Measurements from ENCODE around the gene KCTD11.
"Not testable (repeated sequence)": the region's sequence is repeated elsewhere in the genome, so short reads cannot be mapped to it uniquely, and the experiment has no call there.

KCTD11 gene

DNA sequence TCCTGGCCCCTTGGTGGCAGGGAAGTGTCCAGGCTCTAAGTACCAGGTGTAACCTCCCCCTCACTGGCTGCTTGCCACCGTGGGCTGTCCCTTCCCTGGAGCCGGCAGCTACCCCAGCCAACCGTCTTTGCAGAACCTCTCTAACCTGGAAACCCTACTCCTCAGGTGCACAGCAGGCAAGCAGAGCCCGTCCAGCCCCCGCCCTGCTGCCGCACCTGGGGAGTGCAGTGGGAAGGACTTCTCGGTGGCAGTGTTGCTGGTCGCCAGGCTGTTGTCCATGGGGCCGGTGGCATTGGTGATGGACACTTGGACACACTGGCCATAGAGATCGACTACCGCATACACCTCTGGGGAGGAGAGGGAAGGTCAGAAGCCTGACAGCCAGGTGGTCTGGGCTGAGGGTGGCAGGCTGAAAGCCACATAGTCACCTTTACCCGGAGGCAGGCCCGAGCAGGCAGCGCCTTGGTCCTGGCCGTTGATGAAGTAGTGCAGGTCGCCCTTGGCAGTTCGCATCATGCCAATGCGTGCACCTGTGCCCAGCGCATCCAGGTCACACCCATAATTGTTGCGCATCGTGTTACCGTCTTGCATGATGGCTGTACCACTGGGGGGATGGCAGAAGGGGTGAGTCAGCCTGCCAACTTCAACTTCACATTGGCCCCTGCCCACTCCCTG, 29.3 kb upstream of the KCTD11 start:
- no peak for DNase-seq (ENCODE audit: low read depth)

DNA sequence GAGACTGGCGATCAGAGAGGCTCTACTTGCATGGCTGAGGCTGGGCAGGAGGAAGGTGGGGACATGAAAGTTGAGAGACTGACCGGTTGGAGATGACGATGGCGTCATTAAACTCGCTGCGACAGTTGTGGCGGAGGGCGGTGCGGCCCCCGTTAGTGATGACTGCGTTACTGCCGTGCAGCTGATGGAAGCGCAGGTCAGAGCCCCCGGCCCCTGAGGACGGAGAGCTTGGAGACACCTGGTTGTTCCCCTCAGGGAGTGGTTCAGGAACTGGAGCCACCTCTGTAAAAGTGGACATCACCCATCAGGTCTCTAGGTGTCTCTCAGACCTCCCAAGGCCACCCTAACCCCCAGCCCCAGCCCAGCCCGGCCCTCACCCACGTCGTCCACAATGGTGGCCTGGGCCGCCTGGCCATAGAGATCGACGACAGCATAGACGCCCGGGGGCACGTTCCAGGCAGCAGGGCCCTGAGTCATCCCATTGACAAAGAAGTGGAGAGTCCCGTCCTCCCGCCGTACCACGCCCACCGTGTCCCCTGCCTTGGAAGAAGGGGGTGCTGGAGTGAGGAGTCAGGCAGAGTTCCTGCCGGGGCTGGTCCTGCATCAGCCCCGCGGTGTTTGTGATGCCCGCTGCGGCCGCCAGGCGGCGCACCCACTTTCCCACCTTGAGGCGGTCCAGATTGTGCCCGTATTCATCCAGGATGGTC, 28.1 kb upstream of the KCTD11 start:
- no peak for DNase-seq (ENCODE audit: low read depth)

DNA sequence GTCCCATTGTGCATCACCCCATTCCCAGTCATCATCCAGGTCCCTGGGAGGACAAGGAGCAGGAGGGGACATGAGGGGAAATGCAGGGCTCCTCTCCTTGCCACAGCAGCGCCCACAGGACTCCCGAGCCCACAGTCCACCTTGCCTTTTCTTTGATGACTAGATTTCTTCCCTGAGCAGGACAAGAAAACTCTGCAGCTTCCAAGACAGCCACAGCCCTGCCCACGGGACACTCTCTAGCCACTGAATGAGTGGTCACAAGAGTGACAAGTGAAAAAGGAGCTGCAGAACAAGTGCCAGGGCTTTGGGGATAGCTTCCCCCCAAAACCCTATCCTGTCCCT, 27.6 kb upstream of the KCTD11 start:
- DNase-seq (ENCODE audit: low read depth): no peak

DNA sequence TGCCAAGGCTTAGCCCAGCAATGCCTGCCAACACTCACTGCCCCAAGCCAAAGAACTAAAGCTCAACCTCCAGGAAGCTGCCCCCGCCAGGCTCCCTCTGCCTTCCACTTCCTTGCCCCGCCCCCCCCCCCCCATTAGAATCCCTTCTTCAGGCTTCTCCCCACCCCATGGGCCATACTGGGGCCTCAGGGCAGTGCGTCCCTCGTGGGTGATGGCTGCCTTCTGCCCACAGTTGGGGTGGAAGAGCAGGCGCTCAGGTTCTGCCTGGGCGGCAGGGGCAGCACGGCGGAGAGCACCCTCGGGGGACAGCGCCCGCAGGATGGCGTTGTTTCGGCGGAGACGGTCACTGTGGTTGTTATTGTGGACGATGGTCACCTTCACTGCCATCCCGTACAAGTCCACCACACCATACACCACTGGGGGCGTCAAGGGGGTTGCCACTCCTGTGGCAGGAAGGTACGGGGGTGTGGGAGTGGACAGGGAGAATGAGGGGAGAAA, 26.9 kb upstream of the KCTD11 start:
- no peak for DNase-seq (ENCODE audit: low read depth)

DNA sequence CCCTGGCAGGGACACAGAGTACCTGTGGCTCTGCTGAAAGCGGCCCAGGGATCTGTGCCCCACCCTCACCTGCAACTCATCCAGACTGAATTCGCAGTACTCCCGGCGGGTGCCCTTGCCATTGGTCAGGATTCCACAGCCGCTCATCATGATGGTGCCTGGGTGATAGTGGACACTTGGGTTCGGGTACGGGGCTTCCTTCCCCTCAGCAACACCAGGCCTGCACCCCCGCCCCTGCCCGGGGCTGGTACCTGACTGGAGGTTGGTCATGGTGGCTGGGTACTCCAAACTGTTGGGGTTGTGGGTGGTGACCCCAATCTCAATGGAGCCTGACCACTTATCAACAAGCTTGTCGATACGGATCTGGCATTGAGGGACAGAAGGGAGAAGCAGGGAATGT, 25.8 kb upstream of the KCTD11 start:
- no peak for DNase-seq (ENCODE audit: low read depth)

DNA sequence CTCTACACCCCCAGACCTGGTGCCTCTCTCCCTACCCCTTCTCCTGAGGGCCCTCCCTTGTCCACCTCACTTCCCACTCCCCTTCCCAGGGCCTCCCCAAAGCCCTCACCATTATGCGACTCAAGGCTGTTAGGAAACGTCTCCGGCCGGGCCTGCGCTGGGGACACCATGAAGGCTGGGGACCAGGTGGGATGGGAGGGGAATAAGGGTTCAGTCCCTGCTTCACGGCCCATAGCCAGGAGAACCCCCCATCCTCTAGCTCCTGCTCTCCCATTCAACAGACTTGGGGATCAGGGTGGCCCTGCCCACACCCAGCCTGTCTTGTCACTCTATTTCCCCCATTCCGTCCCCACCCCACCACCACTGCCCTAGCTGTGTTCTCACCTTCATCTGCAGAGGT, 24.9 kb upstream of the KCTD11 start:
- DNase-seq (ENCODE audit: low read depth): no peak

DNA sequence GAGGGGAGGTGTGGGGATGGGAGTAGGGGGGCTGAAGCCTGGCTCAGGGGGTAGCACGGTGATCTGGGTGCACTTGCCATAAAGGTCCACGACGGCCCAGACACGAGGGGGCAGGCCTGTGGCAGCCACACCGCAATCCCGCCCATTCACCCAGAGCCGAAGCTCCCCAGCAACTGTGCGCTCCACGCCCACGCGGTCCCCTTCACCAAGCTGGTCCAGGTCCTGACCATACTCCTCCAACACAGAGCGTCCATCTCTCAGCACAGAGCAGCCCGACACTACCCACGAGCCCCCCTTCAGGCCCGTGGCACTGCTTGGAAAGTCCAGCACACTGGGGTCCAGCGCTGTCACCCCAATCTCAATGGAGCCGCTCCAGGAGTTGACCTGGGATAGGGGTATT, 24.5 kb upstream of the KCTD11 start:
- DNase-seq (ENCODE audit: low read depth): no peak

DNA sequence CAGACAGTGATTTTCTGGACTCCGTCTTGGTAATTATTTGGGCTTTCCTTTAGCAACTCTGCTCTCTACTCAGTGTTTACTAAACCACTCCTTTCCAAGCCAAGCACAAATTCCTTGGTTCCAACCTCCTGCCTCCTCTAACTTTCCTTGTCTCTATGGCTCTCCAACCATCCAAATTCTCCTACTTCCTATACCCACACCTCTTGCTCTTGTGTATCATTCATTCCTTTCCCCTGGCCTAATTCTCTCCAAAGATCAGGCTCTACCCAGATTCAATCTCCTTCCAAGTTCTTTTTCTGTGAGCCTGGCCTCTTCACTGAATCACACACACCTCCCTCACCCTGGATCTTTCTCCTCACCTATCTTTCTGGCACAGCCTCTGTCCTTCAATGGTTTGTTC, 24.0 kb upstream of the KCTD11 start:
- DNase-seq (ENCODE audit: low read depth): no peak

DNA sequence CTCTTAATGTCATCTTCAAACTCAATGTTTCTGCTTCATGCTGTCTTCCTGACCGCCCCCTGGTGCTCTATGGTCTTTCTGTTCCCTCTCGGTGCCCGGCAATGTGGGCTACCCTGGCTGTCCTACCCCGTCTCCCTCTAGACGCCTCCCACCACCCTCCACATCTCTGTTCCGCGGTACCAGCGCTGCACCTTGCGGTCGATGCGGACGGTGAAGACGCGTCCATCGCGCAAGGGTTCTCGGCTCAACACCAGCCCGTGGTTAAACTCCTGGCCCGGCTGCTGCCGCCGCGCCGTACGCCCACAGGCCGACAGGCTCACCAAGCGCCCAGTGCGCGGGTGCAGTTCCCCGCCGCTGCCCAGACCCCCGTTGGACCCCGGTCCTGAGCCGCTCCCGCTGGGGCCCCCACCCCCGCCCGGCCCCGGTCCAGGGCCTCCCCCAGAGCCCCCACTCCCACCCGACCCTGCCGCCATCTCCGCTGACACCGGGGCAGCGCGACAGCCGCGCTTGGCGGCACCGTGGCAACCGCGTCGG, 23.1 kb upstream of the KCTD11 start, which contains the start of gene NEURL4:
Gene NEURL4 (minus strand): TSS at position 496 of the 534 bp plus-strand sequence. CDS start 23 bp downstream, at position 473.
- no peak for DNase-seq (ENCODE audit: low read depth)

DNA sequence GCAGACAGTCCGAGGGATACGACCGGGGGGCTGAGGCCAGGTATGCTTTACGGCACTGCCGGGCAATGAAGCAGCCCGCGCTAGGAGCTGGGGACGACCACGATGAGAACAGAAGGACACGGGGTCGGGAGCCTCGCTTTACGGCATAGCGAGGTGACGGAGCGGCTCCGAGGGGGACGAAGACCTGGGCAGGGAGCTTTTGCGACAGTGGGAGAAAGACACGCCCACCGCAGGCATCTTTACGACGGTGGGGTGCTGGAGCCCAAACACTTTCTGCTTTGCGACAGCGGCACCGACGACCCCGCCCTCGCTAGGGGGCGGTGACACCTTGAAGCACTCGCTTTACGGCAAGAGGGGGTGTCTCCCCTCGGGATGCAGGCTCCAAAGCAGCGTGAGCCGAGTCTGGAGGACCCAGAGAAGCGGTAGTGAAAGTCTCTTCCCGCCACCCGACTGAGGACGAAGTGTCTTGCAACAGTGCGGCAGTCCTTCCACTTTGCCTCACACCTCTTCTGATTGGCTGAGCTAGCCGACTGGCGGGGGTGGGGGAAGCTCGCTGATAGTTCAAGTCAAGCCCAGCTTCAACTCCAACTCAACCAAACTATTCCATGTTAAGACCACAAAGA, 22.5 kb upstream of the KCTD11 start:
- peak; percentile 95 for DNase-seq (ENCODE audit: low read depth)

DNA sequence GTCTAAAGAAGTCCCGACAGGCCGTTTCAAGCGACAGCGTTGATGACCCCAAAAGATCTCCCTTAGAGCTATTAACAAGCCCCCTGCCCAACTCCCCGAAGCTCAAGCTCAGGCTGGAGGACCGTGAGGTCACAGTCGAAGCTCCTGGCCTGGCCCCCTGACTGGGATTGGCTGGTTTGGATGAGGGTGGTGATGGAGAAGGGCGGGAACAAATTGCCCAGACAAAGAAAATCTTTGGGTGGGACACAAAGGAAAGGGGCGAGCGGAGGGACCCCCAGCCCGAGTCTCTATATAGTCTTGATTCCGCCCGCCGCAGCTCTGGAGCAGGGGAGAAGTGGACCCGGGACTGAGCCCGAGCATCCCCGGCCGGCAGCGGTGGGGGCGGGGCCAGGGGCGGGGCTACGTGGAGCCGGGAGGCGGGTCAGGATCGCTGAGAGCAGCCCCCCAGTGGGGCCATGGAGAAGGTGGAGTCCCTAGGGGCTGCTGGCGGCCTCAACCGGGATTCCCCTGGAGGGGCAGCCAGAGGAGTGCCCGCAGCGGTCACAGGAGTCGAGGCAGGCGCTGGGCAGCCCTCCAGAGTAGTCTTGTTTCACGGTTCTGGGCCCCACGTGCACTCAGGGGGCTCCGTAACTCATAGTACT, 21.8 kb upstream of the KCTD11 start:
- no peak for DNase-seq (ENCODE audit: low read depth)

DNA sequence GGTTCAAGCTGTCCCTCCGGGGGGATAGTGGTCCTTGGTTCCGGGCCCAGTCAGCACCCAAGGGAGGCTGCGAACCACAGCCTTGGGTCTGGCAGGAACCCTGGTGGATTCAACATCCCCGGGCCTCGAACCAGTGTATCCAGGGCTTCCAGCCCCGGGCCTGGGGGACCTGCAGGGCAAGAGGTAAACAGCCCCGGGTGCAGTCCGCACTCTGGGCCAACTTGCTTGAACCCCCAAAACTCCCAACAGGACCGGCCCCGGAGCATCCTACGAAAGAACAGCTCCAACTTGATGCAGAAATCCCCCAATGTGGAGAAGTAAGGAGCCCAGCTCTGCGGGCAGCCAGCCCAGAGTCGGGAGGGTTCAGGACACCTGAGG, 21.3 kb upstream of the KCTD11 start:
- no peak for DNase-seq (ENCODE audit: low read depth)

DNA sequence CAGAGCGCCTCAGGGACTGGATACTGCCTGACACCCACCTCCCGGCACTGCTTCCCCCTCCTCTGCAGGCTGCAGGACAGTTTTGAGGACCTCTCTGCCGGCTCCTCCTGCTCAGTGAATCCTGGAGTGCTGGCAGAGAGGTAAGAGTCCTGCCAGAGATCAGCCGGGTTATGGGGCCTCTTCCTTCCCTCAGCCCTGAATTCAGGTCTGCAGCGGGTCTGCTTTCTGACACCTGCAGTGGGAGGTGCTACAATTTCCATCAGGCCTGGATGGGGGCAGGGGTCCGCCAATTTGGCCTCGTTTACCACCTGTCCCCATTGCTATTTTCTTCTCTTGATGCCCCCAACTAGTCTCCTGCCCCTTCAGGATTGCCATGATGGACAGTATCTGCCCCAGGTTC, 19.9 kb upstream of the KCTD11 start:
- no peak for DNase-seq (ENCODE audit: low read depth)

DNA sequence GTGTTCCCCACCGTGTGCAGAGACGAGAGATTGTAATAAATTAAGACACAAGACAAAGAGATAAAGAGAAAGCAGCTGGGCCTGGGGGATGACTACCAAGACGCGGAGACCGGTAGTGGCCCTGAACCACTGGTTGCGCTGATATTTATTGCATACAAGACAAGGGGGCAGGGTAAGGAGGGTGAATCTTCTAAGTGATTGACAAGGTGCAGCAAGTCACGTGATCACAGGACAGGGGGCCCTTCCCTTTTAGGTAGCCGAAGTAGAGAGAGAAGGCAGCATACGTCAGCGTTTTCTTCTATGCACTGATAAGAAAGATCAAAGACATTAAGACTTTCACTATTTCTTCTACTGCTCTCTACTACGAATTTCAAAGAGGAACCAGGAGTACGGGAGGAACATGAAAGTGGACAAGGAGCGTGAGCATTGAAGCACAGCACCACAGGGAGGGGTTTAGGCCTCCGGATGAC, 19.3 kb upstream of the KCTD11 start:
- not testable (repeated sequence) for DNase-seq (ENCODE audit: low read depth)

DNA sequence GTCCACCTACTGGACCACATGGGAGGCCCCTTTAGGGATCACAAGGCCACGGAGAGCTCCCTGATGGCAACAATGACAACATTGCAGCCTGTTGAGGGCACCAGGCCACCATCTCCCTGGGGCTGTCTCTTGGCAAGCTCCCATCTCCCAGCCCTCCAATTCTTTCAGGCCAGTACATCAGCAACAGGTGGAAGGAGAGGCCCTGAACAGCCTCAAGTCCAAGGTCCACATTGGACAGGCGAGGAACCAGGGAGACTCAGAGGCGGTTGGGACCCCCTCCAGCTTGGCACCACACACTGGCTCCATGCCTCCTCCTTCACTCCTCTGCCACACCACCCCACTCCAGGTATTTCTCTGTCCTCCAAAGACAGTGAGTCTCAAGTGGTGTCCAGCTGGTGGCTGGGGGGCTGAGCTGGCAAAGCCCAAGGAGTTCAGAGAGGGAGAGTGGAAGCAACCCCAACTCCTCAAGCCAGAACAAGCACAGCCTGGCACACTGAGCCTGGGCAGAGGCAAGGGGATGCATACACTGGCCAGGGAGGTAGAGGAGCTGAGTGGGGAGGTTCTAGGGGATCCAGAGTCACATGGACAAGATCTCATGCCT, 16.9 kb upstream of the KCTD11 start:
- DNase-seq (ENCODE audit: low read depth): no peak

DNA sequence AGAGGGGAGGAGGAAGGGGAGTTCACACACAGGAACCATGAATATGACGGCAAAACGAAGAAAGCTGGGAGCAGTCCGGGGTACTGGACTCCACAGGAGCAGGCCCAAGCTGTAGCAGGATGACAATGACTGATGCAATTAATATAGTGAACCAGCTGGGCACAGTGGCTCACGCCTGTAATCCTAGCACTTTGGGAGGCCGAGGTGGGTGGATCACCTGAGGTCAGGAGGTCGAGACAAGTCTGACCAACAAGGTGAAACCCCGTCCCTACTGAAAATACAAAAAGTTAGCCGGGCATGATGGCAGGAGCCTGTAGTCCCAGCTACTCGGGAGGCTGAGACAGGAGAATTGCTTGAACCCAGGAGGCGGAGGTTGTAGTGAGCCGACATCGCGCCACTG, 16.2 kb upstream of the KCTD11 start:
- DNase-seq (ENCODE audit: low read depth): not testable (repeated sequence)

DNA sequence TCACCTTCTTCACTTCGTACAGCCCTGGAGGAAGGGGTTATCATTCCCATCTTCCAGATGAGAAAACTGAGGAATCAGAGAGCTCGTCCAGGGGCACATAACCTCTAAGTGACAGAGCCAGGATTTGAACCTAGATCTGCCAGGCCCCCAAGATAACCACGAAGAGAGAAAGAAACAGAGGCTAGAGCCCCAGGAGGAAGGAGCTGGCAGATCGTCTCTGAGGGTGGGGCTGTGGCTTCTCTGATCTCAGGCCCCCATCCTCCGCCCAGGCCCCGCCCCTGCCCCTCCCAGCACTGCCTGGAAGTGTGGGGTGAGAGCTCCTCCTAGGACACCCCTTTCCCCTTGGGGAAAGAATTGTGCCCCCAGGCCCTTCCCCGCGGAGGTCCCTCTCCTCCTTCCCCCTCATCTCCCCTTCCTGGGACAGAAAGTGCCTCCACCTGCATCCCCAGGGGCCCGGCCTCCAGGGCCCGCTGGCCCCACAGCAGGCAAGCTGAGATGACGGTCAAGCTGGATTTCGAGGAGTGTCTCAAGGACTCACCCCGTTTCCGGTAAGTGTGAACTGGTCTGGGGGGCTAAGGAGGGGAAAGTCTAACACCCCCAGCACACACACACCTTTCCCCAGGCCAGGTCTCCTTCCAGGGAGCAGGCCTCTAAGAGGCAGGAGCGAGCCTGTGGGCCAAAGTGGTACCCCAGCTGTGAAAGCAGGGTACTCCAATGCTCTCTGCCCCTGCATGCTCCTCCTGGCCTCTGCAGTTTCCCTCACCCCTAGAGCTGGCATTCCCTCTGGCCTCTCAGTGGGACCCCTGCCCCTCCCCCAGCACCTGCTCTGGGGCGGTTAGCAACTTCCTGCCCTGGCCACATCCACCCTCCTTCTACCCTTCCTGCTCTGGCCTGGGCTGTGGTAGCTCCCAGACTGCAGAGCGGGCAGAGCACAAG, 15.5 kb upstream of the KCTD11 start, which contains the start of gene ACAP1:
Gene ACAP1 (plus strand): TSS at position 290 of the 936 bp plus-strand sequence. CDS start 206 bp downstream, at position 496.
- DNase-seq (ENCODE audit: low read depth): no peak

DNA sequence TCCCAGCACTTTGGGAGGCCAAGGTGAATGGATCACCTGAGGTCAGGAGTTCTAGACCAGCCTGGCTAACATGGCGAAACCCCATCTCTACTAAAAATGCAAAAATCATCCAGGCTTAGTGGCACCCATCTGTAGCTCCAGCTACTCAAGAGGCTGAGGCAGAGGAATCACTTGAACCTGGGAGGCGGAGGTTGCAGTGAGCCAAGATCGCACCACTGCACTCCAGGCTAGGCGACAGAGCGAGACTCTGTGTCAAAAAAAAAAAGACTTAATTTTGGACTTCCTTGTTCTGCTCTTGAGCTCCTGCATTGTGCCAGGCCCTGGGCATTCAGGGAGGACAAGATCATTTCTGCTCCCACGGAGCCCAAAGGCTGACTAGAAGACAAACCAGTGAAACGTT, 14.4 kb upstream of the KCTD11 start:
- DNase-seq (ENCODE audit: low read depth): not testable (repeated sequence)

DNA sequence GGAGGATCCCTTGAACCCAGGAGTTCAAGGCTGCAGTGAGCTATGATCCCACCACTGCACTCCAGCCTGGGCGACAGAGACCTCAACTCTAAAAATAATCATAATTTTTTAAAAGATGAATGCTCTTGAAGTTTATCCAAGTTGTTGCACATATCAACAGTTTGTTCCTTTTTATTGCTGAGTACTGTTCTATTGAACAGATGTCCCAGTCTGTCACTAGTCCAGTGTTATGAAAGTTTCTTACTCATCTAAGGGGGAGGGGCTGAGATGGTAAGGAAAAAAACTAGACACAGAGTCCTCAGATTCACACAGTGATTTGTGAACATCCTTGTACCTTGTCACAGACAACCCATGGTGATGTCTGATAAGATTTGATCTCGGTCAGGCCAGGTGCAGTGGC, 11.8 kb upstream of the KCTD11 start:
- DNase-seq (ENCODE audit: low read depth): no peak

DNA sequence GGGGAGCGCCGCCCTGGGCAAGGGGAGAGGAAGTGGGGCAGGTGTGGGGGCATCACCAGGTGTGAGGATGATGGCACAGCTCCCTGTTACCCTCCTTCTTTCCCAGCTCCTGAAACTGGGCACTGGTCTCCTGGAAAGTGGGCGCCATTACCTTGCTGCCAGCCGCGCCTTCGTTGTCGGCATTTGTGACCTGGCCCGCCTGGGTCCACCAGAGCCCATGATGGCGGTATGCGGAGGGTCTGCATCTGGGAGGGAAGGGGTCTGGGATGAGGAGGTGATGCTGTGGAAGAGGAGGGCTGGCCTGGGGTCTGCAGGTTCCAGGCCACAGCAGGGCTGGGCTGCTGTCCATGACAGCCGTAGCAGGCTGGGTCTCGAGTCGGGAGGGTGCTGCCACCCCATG, 10.1 kb upstream of the KCTD11 start:
- no peak for DNase-seq (ENCODE audit: low read depth)

DNA sequence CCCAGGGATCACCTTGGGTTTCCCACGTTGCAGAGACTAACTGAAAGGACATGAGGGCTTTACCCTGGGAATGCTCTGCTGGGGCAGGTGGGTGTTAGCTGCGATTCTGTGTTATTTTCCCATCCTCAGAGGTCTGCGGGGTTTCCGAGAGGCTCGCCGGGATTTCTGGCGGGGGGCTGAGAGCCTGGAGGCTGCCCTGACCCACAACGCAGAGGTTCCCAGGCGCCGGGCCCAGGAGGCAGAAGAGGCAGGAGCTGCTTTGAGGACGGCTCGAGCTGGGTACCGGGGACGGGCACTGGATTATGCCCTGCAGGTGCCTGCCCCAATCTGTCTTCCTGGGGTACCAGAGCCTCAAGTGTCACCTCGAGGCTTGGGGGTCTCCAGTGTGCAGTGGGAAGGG, 8.7 kb upstream of the KCTD11 start:
- DNase-seq (ENCODE audit: low read depth): no peak

All from GM04503 (cell line).